WTC11 (cell line): Measurements from ENCODE around the gene FGF12.

Experiments used
- ATF6 ChIP-seq: sonication (generic); formaldehyde crosslinking; IDR thresholded peaks from 2 replicates; pipeline ENCODE4 v1.8.1; 2023; ENCODE audit warnings: mild to moderate bottlenecking, missing genetic modification reagents
- CREB1 ChIP-seq: sonication (generic); formaldehyde crosslinking; IDR thresholded peaks from 2 replicates; pipeline ENCODE4 v1.8.0; 2023; ENCODE audit warnings: mild to moderate bottlenecking, missing genetic modification reagents
- ETV6 ChIP-seq: sonication (generic); formaldehyde crosslinking; IDR thresholded peaks from 2 replicates; pipeline ENCODE4 v1.8.1; 2022; ENCODE audit warnings: mild to moderate bottlenecking, missing genetic modification reagents
- FOXJ3 ChIP-seq: sonication (generic); formaldehyde crosslinking; IDR thresholded peaks from 2 replicates; pipeline ENCODE4 v1.9.0; 2021; ENCODE audit warnings: missing genetic modification reagents, mild to moderate bottlenecking, borderline replicate concordance
- NFE2L1 ChIP-seq: sonication (generic); formaldehyde crosslinking; IDR thresholded peaks from 2 replicates; pipeline ENCODE4 v1.8.1; 2023; ENCODE audit warnings: missing genetic modification reagents
- NR2C2 ChIP-seq: sonication (generic); formaldehyde crosslinking; IDR thresholded peaks from 2 replicates; pipeline ENCODE4 v1.8.0; 2022; ENCODE audit warnings: mild to moderate bottlenecking, missing genetic modification reagents
- PRDM15 ChIP-seq: sonication (generic); formaldehyde crosslinking; IDR thresholded peaks from 2 replicates; pipeline ENCODE4 v1.8.0; 2022; ENCODE audit warnings: missing genetic modification reagents
- SP1 ChIP-seq: sonication (generic); formaldehyde crosslinking; conservative IDR thresholded peaks from 2 replicates; pipeline ENCODE4 v1.8.1; 2022; ENCODE audit warnings: missing genetic modification reagents
- ZNF532 ChIP-seq: fragments of 250-450 bp; sonication (Bioruptor Pico); IDR thresholded peaks from 2 replicates; pipeline ENCODE4 v1.9.0; 2021; ENCODE audit warnings: mild to moderate bottlenecking, borderline replicate concordance
- TF ChIP-seq, protein P1 (sequence below): fragments of 200-600 bp; IDR thresholded peaks from 2 replicates; pipeline ENCODE4 v1.8.0; 2022; ENCODE audit warnings: antibody characterized with exemption

DNA sequence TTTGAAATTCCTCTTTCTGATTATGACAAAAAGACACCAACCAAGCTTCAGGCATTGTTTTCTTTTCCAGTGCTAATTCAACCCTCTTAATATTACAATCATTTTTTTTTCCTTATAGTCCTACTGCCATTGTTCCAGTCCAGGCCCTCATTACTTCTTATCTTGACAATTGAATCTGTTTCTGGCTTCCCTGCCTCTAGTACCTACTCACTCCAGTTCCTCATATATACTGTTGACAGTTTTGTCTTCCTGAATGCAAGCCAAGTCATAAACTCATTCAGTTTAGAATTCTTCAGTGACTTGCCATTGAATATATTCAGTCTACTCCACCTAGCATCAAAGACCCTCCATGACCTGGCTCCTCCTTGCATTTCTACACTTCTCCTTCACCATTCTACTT lies 507.4 kb downstream of the FGF12 start:
- TF ChIP-seq, protein P1, sequence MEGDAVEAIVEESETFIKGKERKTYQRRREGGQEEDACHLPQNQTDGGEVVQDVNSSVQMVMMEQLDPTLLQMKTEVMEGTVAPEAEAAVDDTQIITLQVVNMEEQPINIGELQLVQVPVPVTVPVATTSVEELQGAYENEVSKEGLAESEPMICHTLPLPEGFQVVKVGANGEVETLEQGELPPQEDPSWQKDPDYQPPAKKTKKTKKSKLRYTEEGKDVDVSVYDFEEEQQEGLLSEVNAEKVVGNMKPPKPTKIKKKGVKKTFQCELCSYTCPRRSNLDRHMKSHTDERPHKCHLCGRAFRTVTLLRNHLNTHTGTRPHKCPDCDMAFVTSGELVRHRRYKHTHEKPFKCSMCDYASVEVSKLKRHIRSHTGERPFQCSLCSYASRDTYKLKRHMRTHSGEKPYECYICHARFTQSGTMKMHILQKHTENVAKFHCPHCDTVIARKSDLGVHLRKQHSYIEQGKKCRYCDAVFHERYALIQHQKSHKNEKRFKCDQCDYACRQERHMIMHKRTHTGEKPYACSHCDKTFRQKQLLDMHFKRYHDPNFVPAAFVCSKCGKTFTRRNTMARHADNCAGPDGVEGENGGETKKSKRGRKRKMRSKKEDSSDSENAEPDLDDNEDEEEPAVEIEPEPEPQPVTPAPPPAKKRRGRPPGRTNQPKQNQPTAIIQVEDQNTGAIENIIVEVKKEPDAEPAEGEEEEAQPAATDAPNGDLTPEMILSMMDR, result no peak
- TF ChIP-seq NFE2L1 (CRISPR knock-in tag) (no peak), NR2C2 (CRISPR knock-in tag) (no peak), ZNF532 (CRISPR knock-in tag) (no peak), ATF6 (CRISPR knock-in tag) (no peak), PRDM15 (no peak), FOXJ3 (no peak), CREB1 (no peak), ETV6 (CRISPR knock-in tag) (no peak), SP1 (no peak)
